Natural killer cell (primary cell): Measurements from ENCODE around the gene CHN2. TPM values are rescaled to one million over a fixed set of nuclear protein-coding genes. Genes with fewer than 3 reads are reported as not detected.

Experiments
- ATAC-seq, 3 donors: fragments of 150-1000 bp in 2 of 3; fragments of 200-7000 bp in 1 of 3; cut with Tn5 transposase; 1 replicate in 1 of 3; 2 replicates in 2 of 3; pipeline ENCODE4 v1.10.0; 2021; ENCODE audit warnings: mild to moderate bottlenecking in 2 of 3, moderate library complexity in 2 of 3
- DNase-seq, 2 donors: peaks; one replicate each; pipeline versions ENCODE4 v3.0.0 to v3.0.0-alpha.2; 2013 to 2021; ENCODE audit warnings: mixed read lengths in 1 of 2
- H3K27ac ChIP-seq: one replicate; pipeline ENCODE4 v1.5.1; 2013; ENCODE audit warnings: mild to moderate bottlenecking, low read length
- H3K27me3 ChIP-seq: one replicate; pipeline ENCODE4 v1.6.1; 2013; ENCODE audit warnings: low read length; ENCODE audit not compliant: control insufficient read depth, insufficient read depth
- H3K36me3 ChIP-seq: one replicate; pipeline ENCODE4 v1.6.1; 2013; ENCODE audit warnings: low read length; ENCODE audit not compliant: control insufficient read depth, insufficient read depth
- H3K4me1 ChIP-seq: one replicate; pipeline ENCODE4 v1.6.1; 2013; ENCODE audit warnings: low read length; ENCODE audit not compliant: control insufficient read depth, insufficient read depth
- H3K4me3 ChIP-seq: one replicate; pipeline ENCODE4 v1.5.1; 2013; ENCODE audit warnings: low read length
- H3K9me3 ChIP-seq: one replicate; pipeline ENCODE4 v1.6.1; 2013; ENCODE audit warnings: low read length; ENCODE audit not compliant: control insufficient read depth, insufficient read depth
- H3K27ac Mint-ChIP-seq, 2 donors: one replicate each; pipeline ENCODE4 v1.8.0; 2022; ENCODE audit warnings: mild to moderate bottlenecking in 2 of 2, mixed read lengths in 2 of 2, moderate library complexity in 1 of 2
- H3K27me3 Mint-ChIP-seq, 2 donors: one replicate each; pipeline ENCODE4 v1.8.0; 2022; ENCODE audit warnings: low read depth in 2 of 2, mixed read lengths in 2 of 2
- H3K36me3 Mint-ChIP-seq: one replicate; pipeline ENCODE4 v1.8.0; 2022; ENCODE audit warnings: mixed read lengths
- H3K4me1 Mint-ChIP-seq, 2 donors: one replicate each; pipeline ENCODE4 v1.8.0; 2022; ENCODE audit warnings: mixed read lengths in 2 of 2
- H3K4me3 Mint-ChIP-seq: one replicate; pipeline ENCODE4 v1.8.0; 2022; ENCODE audit warnings: mild to moderate bottlenecking, moderate library complexity, mixed read lengths
- H3K9me3 Mint-ChIP-seq, 2 donors: one replicate each; pipeline ENCODE4 v1.8.0; 2022; ENCODE audit warnings: mixed read lengths in 2 of 2
- CTCF ChIP-seq: fragments of 200-600 bp; IDR thresholded peaks from one replicate; pipeline ENCODE4 v1.8.0; 2022; ENCODE audit warnings: antibody characterized with exemption
- WGBS: methylation state at CpG from one replicate; pipeline ENCODE4 v1.1.7; 2013; ENCODE audit warnings: missing lambda C conversion rate; ENCODE audit not compliant: insufficient coverage; 5-methylcytosine and 5-hydroxymethylcytosine counted together
- intact Hi-C: fragments of 100-400 bp; cut with micrococcal nuclease; formaldehyde crosslinking; loops from one replicate; pipeline ENCODE4 v1.14.2; 2022
- total RNA-seq, 4 donors: library from RNA; stranded (reverse); fragments of 120-200 nt in 1 of 4; gene quantifications; one replicate each; pipeline versions ENCODE4 v1.2.3 to v1.2.4, GENCODE V29; 2013 to 2022

Gene CHN2
- total RNA-seq, 3 donors from 2014 or later (not counting 1 experiment from before 2014, with no cell fraction given), result 23.2 to 40.6 (median 30.2) TPM

GRCh38 chr7:29349362-29349761 lies 154.8 kb downstream of the CHN2 start:
- no peaks in the 10 kb centered on the region for H3K27me3 Mint-ChIP-seq
- Histone ChIP-seq H3K36me3 (no peaks in the 10 kb centered on the region), H3K4me1 (no peaks in the 10 kb centered on the region), H3K4me3 (no peak overlapping the region), H3K9me3 (no peaks in the 10 kb centered on the region), H3K27me3 (no peaks in the 10 kb centered on the region), H3K27ac (no peak overlapping the region)
- 91% methylated on average over 3 of the region's 4 CpGs for WGBS
- H3K4me3 Mint-ChIP-seq, result no peak overlapping the region
- ATAC-seq (no peak), DNase-seq (no peak)
- no peaks in the 10 kb centered on the region for H3K36me3 Mint-ChIP-seq
- intact Hi-C loops, result loop anchor here (10.0 kb wide), 1 partner anchor 425 kb away; no protein-coding TSS in a partner anchor
- H3K27ac Mint-ChIP-seq, result no peak overlapping the region
- TF ChIP-seq CTCF, result no peak
- H3K9me3 Mint-ChIP-seq, result no peaks in the 10 kb centered on the region
- H3K4me1 Mint-ChIP-seq, result peaks cover 4 to 7% of the 10 kb centered on the region in 2 donors

- no peak overlapping the region for H3K4me3 ChIP-seq
- H3K9me3 ChIP-seq, result no peaks in the 10 kb centered on the region
- no peaks in the 10 kb centered on the region for H3K4me1 ChIP-seq
- H3K36me3 Mint-ChIP-seq, result no peaks in the 10 kb centered on the region
- no peaks in the 10 kb centered on the region for H3K27me3 ChIP-seq
- intact Hi-C loops, result no loop called here
- no peak overlapping the region for H3K27ac ChIP-seq
- peak overlapping the region in 1 of 2 donors; percentile 8 for H3K27ac Mint-ChIP-seq
- H3K27me3 Mint-ChIP-seq, result no peaks in the 10 kb centered on the region
- no peaks in the 10 kb centered on the region for H3K9me3 Mint-ChIP-seq
- H3K4me3 Mint-ChIP-seq, result no peak overlapping the region
- H3K36me3 ChIP-seq, result no peaks in the 10 kb centered on the region
- ATAC-seq (no peak), DNase-seq (no peak)
- peaks cover 4 to 7% of the 10 kb centered on the region in 2 donors for H3K4me1 Mint-ChIP-seq
- no peak for TF ChIP-seq CTCF
- 94% methylated on average over 3 of the region's 3 CpGs for WGBS
Observed at GRCh38 chr7:29350351-29350750, 155.8 kb downstream of the CHN2 start.

- H3K27ac ChIP-seq, result no peak overlapping the region
- peaks cover 7% of the 10 kb centered on the region for H3K36me3 Mint-ChIP-seq
- H3K9me3 Mint-ChIP-seq, result no peaks in the 10 kb centered on the region
- DNase-seq (no peak), ATAC-seq (peak in 1 of 3 donors; percentile 76)
- no peaks in the 10 kb centered on the region for H3K27me3 Mint-ChIP-seq
- H3K4me1 ChIP-seq, result no peaks in the 10 kb centered on the region
- H3K27me3 ChIP-seq, result no peaks in the 10 kb centered on the region
- no peaks in the 10 kb centered on the region for H3K9me3 ChIP-seq
- no peak for TF ChIP-seq CTCF
- no peak overlapping the region for H3K4me3 ChIP-seq
- H3K27ac Mint-ChIP-seq, result no peak overlapping the region
- intact Hi-C loops, result no loop called here
- H3K36me3 ChIP-seq, result peaks cover 5% of the 10 kb centered on the region
- H3K4me3 Mint-ChIP-seq, result no peak overlapping the region
- 51% methylated on average over 3 of the region's 4 CpGs for WGBS
- H3K4me1 Mint-ChIP-seq, result peaks cover 4 to 7% of the 10 kb centered on the region in 2 donors
Observed at GRCh38 chr7:29352041-29352440, 157.5 kb downstream of the CHN2 start.

GRCh38 chr7:29353810-29354209 lies 159.2 kb downstream of the CHN2 start:
- H3K36me3 ChIP-seq, result peaks cover 5% of the 10 kb centered on the region
- no peak for DNase-seq
- intact Hi-C loops, result no loop called here
- no peak overlapping the region for H3K27ac Mint-ChIP-seq
- peaks cover 4 to 7% of the 10 kb centered on the region in 2 donors for H3K4me1 Mint-ChIP-seq
- 91% methylated on average over 5 of the region's 5 CpGs for WGBS
- H3K9me3 ChIP-seq, result no peaks in the 10 kb centered on the region
- no peaks in the 10 kb centered on the region for H3K4me1 ChIP-seq
- no peaks in the 10 kb centered on the region for H3K27me3 Mint-ChIP-seq
- H3K27ac ChIP-seq, result no peak overlapping the region
- H3K4me3 ChIP-seq, result no peak overlapping the region
- no peak for ATAC-seq
- H3K36me3 Mint-ChIP-seq, result peaks cover 7% of the 10 kb centered on the region
- no peak overlapping the region for H3K4me3 Mint-ChIP-seq
- TF ChIP-seq CTCF, result no peak
- no peaks in the 10 kb centered on the region for H3K27me3 ChIP-seq
- H3K9me3 Mint-ChIP-seq, result no peaks in the 10 kb centered on the region
